ENCODE data around the gene SNAPC4.

DNA sequence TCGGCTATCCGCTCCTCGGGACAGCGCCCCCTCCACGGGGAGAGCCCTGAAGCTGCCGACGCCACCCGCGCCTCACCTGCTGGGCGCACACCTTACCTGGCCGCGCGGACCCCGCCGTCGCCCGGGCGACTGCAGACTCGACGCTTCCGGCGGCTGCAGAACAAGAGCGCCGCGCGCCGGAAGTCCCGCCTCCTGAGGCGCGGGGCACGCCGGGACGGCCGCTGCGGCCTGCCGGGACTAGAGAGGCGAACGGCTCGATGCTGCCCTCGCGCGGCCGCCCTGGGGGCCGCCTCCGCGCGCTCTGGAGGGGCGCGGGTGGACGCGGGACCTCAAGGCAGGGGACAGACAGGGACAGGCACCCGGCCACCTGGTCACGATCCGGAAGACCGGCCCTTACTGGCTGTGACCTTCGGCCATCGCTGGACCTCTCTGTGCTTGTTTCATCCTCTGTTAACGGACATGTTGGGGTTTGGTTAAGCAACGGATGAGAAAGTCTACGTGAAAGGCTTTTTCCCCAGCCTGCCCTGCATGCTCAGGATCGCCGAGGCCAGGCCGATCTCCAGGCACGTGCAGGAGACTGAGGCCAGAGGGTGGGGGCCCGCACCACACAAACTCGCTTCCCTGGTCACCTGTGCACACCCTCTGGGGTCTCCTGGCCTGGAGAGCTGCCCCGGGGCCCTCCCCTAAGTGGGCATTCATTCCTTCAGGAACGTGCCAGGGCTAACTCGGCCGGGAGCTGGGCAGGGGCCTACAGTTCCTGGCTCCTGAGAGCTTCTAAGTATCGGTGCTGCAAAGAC, at the start of gene SNAPC4:
- TF ChIP-seq, protein P1, sequence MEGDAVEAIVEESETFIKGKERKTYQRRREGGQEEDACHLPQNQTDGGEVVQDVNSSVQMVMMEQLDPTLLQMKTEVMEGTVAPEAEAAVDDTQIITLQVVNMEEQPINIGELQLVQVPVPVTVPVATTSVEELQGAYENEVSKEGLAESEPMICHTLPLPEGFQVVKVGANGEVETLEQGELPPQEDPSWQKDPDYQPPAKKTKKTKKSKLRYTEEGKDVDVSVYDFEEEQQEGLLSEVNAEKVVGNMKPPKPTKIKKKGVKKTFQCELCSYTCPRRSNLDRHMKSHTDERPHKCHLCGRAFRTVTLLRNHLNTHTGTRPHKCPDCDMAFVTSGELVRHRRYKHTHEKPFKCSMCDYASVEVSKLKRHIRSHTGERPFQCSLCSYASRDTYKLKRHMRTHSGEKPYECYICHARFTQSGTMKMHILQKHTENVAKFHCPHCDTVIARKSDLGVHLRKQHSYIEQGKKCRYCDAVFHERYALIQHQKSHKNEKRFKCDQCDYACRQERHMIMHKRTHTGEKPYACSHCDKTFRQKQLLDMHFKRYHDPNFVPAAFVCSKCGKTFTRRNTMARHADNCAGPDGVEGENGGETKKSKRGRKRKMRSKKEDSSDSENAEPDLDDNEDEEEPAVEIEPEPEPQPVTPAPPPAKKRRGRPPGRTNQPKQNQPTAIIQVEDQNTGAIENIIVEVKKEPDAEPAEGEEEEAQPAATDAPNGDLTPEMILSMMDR (IDR thresholded peaks at IDR 0.05) = no peak
- TF ChIP-seq POLR2A (IDR thresholded peaks at IDR 0.05) = no peak
